K562 (cell line): ENCODE results near the gene PRKAR1B. TPM values are rescaled to one million over a fixed set of nuclear protein-coding genes. Genes with fewer than 3 reads are reported as not detected.

ENCODE experiments used
- ATAC-seq: fragments of 200-7000 bp; cut with Tn5 transposase; 3 replicates; pipeline ENCODE4 v1.9.1; 2020; ENCODE audit warnings: moderate library complexity
- BruUV-seq: library from RNA; stranded (reverse); fragments of 400-500 nt; replicated peaks from 2 replicates; lab custom pipeline; 2021; lab: Mats Ljungman, UMichigan
- CTCF ChIA-PET: fragments of 300-600 bp; formaldehyde crosslinking; extraction: SDS; loops from one replicate; lab custom pipeline; 2021; ENCODE audit warnings: low intra/inter-chr PET ratio; lab: Yijun Ruan, JAX
- POLR2A ChIA-PET: fragments of 300-600, 350-650 bp; sonication (Branson Sonifier 250); formaldehyde crosslinking; extraction: SDS; loops from one replicate; lab custom pipeline; 2021; ENCODE audit warnings: antibody characterized with exemption, inconsistent platforms; lab: Yijun Ruan, JAX
- DNase-seq, 4 experiments: peaks; one replicate each; pipeline versions ENCODE4 v3.0.0 to v3.0.0-alpha.2; 2011 to 2018; ENCODE audit warnings: low spot score in 3 of 4, mixed read lengths in 3 of 4; ENCODE audit errors: extremely low read depth in 1 of 4
- FAIRE-seq: peaks from 2 replicates; lab custom pipeline; 2011; peaks lifted over from hg19 to GRCh38; lab: Jason Lieb, UNC
- H2AFZ ChIP-seq: 2 replicates; pipeline ENCODE4 v1.6.0; 2011; ENCODE audit warnings: low read depth, low read length, control low read depth, inconsistent platforms
- H3K27ac ChIP-seq: fragments of 200-600 bp; 3 replicates; pipeline ENCODE4 v1.8.0; 2011; ENCODE audit warnings: low read depth, mild to moderate bottlenecking, control low read depth, inconsistent platforms, low read length, moderate library complexity, mixed read lengths; ENCODE audit errors: extremely low read depth
- H3K27me3 ChIP-seq, 2 experiments: fragments of 300-600 bp in 1 of 2; 2 replicates in 1 of 2; 3 replicates in 1 of 2; pipeline versions ENCODE4 v1.6.0 to v1.8.0; 2011; ENCODE audit warnings: inconsistent platforms in 2 of 2, low read length in 2 of 2, mild to moderate bottlenecking in 1 of 2, mixed read lengths in 1 of 2, moderate library complexity in 1 of 2; ENCODE audit not compliant: control insufficient read depth in 2 of 2, insufficient read depth in 2 of 2
- H3K36me3 ChIP-seq: fragments of 300-600 bp; 3 replicates; pipeline ENCODE4 v1.8.0; 2011; ENCODE audit warnings: mild to moderate bottlenecking, low read length, inconsistent platforms; ENCODE audit not compliant: control insufficient read depth, insufficient read depth
- H3K4me1 ChIP-seq, 2 experiments: fragments of 200-600 bp in 1 of 2; replicated peaks in 1 of 2; 2 replicates in 1 of 2; 3 replicates in 1 of 2; pipeline versions ENCODE4 v1.5.1 to v1.8.0; 2011; ENCODE audit warnings: inconsistent platforms in 2 of 2, low read length in 2 of 2, mild to moderate bottlenecking in 1 of 2, mixed read lengths in 1 of 2, moderate library complexity in 1 of 2; ENCODE audit not compliant: control insufficient read depth in 2 of 2, insufficient read depth in 2 of 2
- H3K4me2 ChIP-seq: 2 replicates; pipeline ENCODE4 v1.6.1; 2011; ENCODE audit warnings: low read length, control low read depth, inconsistent platforms, mixed read lengths; ENCODE audit not compliant: insufficient read depth
- H3K4me3 ChIP-seq: fragments of 200-600 bp; sonication (generic), shearing (Covaris generic); 2 replicates; pipeline ENCODE4 v1.5.1; 2016; ENCODE audit warnings: control low read depth, inconsistent platforms
- H3K79me2 ChIP-seq: fragments of 200-600 bp; 3 replicates; pipeline ENCODE4 v1.8.0; 2011; ENCODE audit warnings: low read length, inconsistent platforms; ENCODE audit not compliant: control insufficient read depth, insufficient read depth
- H3K9ac ChIP-seq, 2 experiments: 2 replicates each; pipeline versions ENCODE4 v1.6.0 to v1.6.1; 2011; ENCODE audit warnings: low read depth in 2 of 2, low read length in 2 of 2, control low read depth in 1 of 2, inconsistent platforms in 1 of 2, mild to moderate bottlenecking in 1 of 2, mixed read lengths in 1 of 2; ENCODE audit not compliant: insufficient read depth in 1 of 2
- H3K9me1 ChIP-seq: one replicate; pipeline ENCODE4 v1.6.0; 2011; ENCODE audit warnings: inconsistent platforms, mild to moderate bottlenecking, low read length, moderate library complexity; ENCODE audit not compliant: control insufficient read depth, insufficient read depth
- H3K9me3 ChIP-seq: replicated peaks from 2 replicates; pipeline ENCODE4 v1.5.1; 2011; ENCODE audit warnings: low read depth, low read length, inconsistent platforms; ENCODE audit not compliant: control insufficient read depth, insufficient read depth
- H4K20me1 ChIP-seq: replicated peaks from 2 replicates; pipeline ENCODE4 v1.6.1; 2011; ENCODE audit warnings: low read length, inconsistent platforms, mixed read lengths; ENCODE audit not compliant: control insufficient read depth, insufficient read depth
- BHLHE40 ChIP-seq: IDR thresholded peaks from 2 replicates; pipeline ENCODE4 v1.6.1; 2011; ENCODE audit warnings: low read length, improper control_type of control experiment
- CREB3 ChIP-seq: fragments of 450-650 bp; conservative IDR thresholded peaks from 2 replicates; pipeline ENCODE4 v1.6.1; 2016; ENCODE audit warnings: missing genetic modification characterization, low read depth, mild to moderate bottlenecking, missing compliant biosample characterization, moderate library complexity
- CREM ChIP-seq: IDR thresholded peaks from 2 replicates; pipeline ENCODE4 v1.6.1; 2014; ENCODE audit warnings: antibody characterized with exemption, low read depth
- DIDO1 ChIP-seq: fragments of 450-650 bp; IDR thresholded peaks from 2 replicates; pipeline ENCODE4 v1.6.1; 2016; ENCODE audit warnings: low read depth, missing biosample characterization, missing genetic modification characterization
- ESRRA ChIP-seq: fragments of 450-650 bp; IDR thresholded peaks from 2 replicates; pipeline ENCODE4 v1.6.1; 2014; ENCODE audit warnings: low read depth, mild to moderate bottlenecking, moderate library complexity, borderline replicate concordance
- GATAD2B ChIP-seq: fragments of 450-650 bp; IDR thresholded peaks from 2 replicates; pipeline ENCODE4 v1.6.1; 2017; ENCODE audit warnings: mild to moderate bottlenecking, borderline replicate concordance
- KHSRP ChIP-seq: fragments of 450-650 bp; IDR thresholded peaks from 2 replicates; pipeline ENCODE4 v1.6.1; 2017
- PTBP1 ChIP-seq: fragments of 200-400 bp; formaldehyde crosslinking; IDR thresholded peaks from 2 replicates; pipeline ENCODE4 v1.6.1; 2017; ENCODE audit warnings: low read depth, low read length
- TOE1 ChIP-seq, 2 experiments: fragments of 450-650 bp in 1 of 2; sonication (generic) in 1 of 2; formaldehyde crosslinking in 1 of 2; IDR thresholded peaks; 2 replicates each; pipeline versions ENCODE4 v1.7.1 to v1.8.0; 2016 to 2022; ENCODE audit warnings: borderline replicate concordance in 2 of 2, mild to moderate bottlenecking in 2 of 2, antibody characterized with exemption in 1 of 2, inconsistent platforms in 1 of 2, low read depth in 1 of 2, missing genetic modification reagents in 1 of 2, moderate library complexity in 1 of 2
- TRIM24 ChIP-seq, 2 experiments: fragments of 450-650 bp; IDR thresholded peaks; 2 replicates each; pipeline ENCODE4 v1.6.1; 2016
- ZNF23 ChIP-seq: fragments of 250-450 bp; sonication (Bioruptor Pico); IDR thresholded peaks from 2 replicates; pipeline ENCODE4 v1.4.0; 2020; ENCODE audit warnings: mild to moderate bottlenecking
- ZNF785 ChIP-seq: fragments of 250-450 bp; sonication (Bioruptor Pico); IDR thresholded peaks from 2 replicates; pipeline ENCODE4 v1.4.0; 2020; ENCODE audit warnings: mild to moderate bottlenecking
- WGBS: fragments of 100-300 bp; shearing (Covaris generic); methylation state at CpG from one replicate; pipeline ENCODE4 v1.1.6; 2016; ENCODE audit warnings: low coverage, mixed read lengths; ENCODE audit not compliant: insufficient coverage; ENCODE audit errors: missing lambda C conversion rate; 5-methylcytosine and 5-hydroxymethylcytosine counted together
- in situ Hi-C: fragments of 300-500 bp; cut with MboI; formaldehyde crosslinking; loops from 4 replicates; pipeline ENCODE4 v1.15.0; 2018; ENCODE audit warnings: inconsistent platforms, mixed read lengths
- intact Hi-C: fragments of 100-400 bp; cut with micrococcal nuclease; formaldehyde crosslinking; loops from 2 replicates; pipeline ENCODE4 v1.14.2; 2022
- polyA plus RNA-seq, 8 experiments: library from polyadenylated mRNA; depleted of rRNA in 4 of 8; stranded (reverse) in 5 of 8; unstranded in 3 of 8; fragments of >200 nt; fragmentation: Nextera tagmentation in 2 of 8; fragmentation: Illumina TruSeq in 1 of 8; extraction: Ambion mirVana in 2 of 8; extraction: Trizol in 1 of 8; gene quantifications; 2 replicates each; pipeline versions ENCODE4 v1.2.1 to v1.2.3, GENCODE V29; 2011 to 2014; ENCODE audit warnings: inconsistent platforms in 1 of 8, missing spikeins in 1 of 8
- total RNA-seq, 7 experiments: library from RNA; depleted of rRNA in 6 of 7; stranded (reverse); fragments of >200 nt in 6 of 7; fragmentation: Illumina TruSeq in 2 of 7; extraction: Trizol in 2 of 7; gene quantifications; 2 replicates each; pipeline versions ENCODE4 v1.2.1 to v1.2.3, GENCODE V29; 2011 to 2021; ENCODE audit warnings: low replicate concordance in 1 of 7
- TF ChIP-seq, protein P1 (sequence below): IDR thresholded peaks from 2 replicates; pipeline ENCODE4 v1.6.1; 2011; ENCODE audit warnings: borderline replicate concordance, low read depth, mild to moderate bottlenecking, moderate library complexity, low read length; ENCODE audit not compliant: insufficient read depth, poor library complexity, severe bottlenecking
- TF ChIP-seq, protein P2 (sequence below): fragments of 250-450 bp; sonication (Bioruptor Pico); IDR thresholded peaks from 2 replicates; pipeline ENCODE4 v1.5.0; 2021; ENCODE audit warnings: mild to moderate bottlenecking, borderline replicate concordance

The PRKAR1B gene
- total and polyA plus RNA-seq, 9 of the 15 experiments (the other 6 are each of a cell fraction or from before 2014, with no cell fraction given): 0.99 to 30.5 (median 12.7) TPM

GRCh38 chr7:602341-603141, 124.5 kb downstream of the PRKAR1B start:
- FAIRE-seq: peak; percentile 85
- POLR2A ChIA-PET: interaction anchor here (0.6 to 0.7 kb wide), 3 partner anchors 22 to 147 kb away, joined by 3 read pairs; no protein-coding TSS in a partner anchor
- 16% methylated on average over 29 of the region's 38 CpGs for WGBS
- BruUV-seq: no TSS peak
- peak overlapping the region; percentile 53 for H3K4me2 ChIP-seq
- intact Hi-C loops: loop anchor here (5.0 to 10.0 kb wide), 2 partner anchors 80 to 138 kb away; no protein-coding TSS in a partner anchor
- no peaks in the 10 kb centered on the region for H3K27me3 ChIP-seq
- CTCF ChIA-PET: no interaction called here
- H3K9ac ChIP-seq: peak overlapping the region; percentile 78 to 86
- no peaks in the 10 kb centered on the region for H4K20me1 ChIP-seq
- peaks cover 47 to 65% of the 10 kb centered on the region in 2 experiments for H3K4me1 ChIP-seq
- H3K9me1 ChIP-seq: peaks cover 5% of the 10 kb centered on the region
- peak; percentile 41 for ATAC-seq
- peak overlapping the region; percentile 88 for H2AFZ ChIP-seq
- H3K27ac ChIP-seq: peak overlapping the region; percentile 100
- H3K79me2 ChIP-seq: peaks cover 31% of the 10 kb centered on the region; the same call in 2 of the 3 replicates
- peaks cover 16% of the 10 kb centered on the region for H3K36me3 ChIP-seq
- peak; percentile 79 to 89 (median 86) for DNase-seq
- peak overlapping the region; percentile 16; the same call in 1 of the 2 replicates for H3K4me3 ChIP-seq
- H3K9me3 ChIP-seq: no peaks in the 10 kb centered on the region
- in situ Hi-C loops: no loop called here
- TF ChIP-seq KHSRP: no peak
- no peak for TF ChIP-seq DIDO1 (tag)
- TF ChIP-seq TOE1 (IDR thresholded peaks at IDR 0.05; ENCODE audit: borderline replicate concordance): 0 out of 2 replicates have a peak, but pooled peaks have one; percentile 29
- TF ChIP-seq TOE1 (CRISPR knock-in tag; IDR thresholded peaks at IDR 0.05; ENCODE audit: borderline replicate concordance, low read depth): no peak
- TF ChIP-seq, protein P1, sequence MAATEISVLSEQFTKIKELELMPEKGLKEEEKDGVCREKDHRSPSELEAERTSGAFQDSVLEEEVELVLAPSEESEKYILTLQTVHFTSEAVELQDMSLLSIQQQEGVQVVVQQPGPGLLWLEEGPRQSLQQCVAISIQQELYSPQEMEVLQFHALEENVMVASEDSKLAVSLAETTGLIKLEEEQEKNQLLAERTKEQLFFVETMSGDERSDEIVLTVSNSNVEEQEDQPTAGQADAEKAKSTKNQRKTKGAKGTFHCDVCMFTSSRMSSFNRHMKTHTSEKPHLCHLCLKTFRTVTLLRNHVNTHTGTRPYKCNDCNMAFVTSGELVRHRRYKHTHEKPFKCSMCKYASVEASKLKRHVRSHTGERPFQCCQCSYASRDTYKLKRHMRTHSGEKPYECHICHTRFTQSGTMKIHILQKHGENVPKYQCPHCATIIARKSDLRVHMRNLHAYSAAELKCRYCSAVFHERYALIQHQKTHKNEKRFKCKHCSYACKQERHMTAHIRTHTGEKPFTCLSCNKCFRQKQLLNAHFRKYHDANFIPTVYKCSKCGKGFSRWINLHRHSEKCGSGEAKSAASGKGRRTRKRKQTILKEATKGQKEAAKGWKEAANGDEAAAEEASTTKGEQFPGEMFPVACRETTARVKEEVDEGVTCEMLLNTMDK: no peak
- TF ChIP-seq CREB3 (tag): 0 out of 2 replicates have a peak, but pooled peaks have one; percentile 75
- TF ChIP-seq, protein P2, sequence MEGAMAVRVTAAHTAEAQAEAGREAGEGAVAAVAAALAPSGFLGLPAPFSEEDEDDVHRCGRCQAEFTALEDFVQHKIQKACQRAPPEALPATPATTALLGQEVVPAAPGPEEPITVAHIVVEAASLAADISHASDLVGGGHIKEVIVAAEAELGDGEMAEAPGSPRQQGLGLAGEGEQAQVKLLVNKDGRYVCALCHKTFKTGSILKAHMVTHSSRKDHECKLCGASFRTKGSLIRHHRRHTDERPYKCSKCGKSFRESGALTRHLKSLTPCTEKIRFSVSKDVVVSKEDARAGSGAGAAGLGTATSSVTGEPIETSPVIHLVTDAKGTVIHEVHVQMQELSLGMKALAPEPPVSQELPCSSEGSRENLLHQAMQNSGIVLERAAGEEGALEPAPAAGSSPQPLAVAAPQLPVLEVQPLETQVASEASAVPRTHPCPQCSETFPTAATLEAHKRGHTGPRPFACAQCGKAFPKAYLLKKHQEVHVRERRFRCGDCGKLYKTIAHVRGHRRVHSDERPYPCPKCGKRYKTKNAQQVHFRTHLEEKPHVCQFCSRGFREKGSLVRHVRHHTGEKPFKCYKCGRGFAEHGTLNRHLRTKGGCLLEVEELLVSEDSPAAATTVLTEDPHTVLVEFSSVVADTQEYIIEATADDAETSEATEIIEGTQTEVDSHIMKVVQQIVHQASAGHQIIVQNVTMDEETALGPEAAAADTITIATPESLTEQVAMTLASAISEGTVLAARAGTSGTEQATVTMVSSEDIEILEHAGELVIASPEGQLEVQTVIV (CRISPR knock-in tag): no peak
- no peak; the same call in 1 of the 2 replicates for TF ChIP-seq CREM
- TF ChIP-seq TRIM24 (IDR thresholded peaks at IDR 0.05): 0 out of 4 replicates have a peak, but pooled peaks of 1 of the 2 experiments have one; percentile 9
- no peak for TF ChIP-seq ZNF23 (CRISPR knock-in tag)
- no peak for TF ChIP-seq ZNF785 (CRISPR knock-in tag)
- TF ChIP-seq GATAD2B: peak; percentile 70; the same call in 1 of the 2 replicates
- no peak for TF ChIP-seq BHLHE40
- no peak for TF ChIP-seq PTBP1
- no peak for TF ChIP-seq ESRRA
